Activated CD8-positive, alpha-beta T cell treated with anti-CD3 and anti-CD28 coated beads for 36 hours (primary cell): ENCODE measurements around the gene UGT1A7. TPM values are rescaled to one million over a fixed set of nuclear protein-coding genes. Genes with fewer than 3 reads are reported as not detected.
"Not testable (repeated sequence)": the region's sequence is repeated elsewhere in the genome, so short reads cannot be mapped to it uniquely, and the experiment has no call there.

Experiments
- ATAC-seq: fragments of 200-7000 bp; cut with Tn5 transposase; one replicate; pipeline ENCODE4 v1.10.0; 2021; ENCODE audit warnings: mild to moderate bottlenecking, moderate library complexity
- CTCF ChIA-PET: fragments of 350-600 bp; sonication (Branson Sonifier 250); formaldehyde crosslinking; loops from one replicate; lab custom pipeline; 2021; ENCODE audit warnings: antibody characterized with exemption; lab: Charles Lee
- POLR2A ChIA-PET: fragments of 350-600 bp; sonication (Branson Sonifier 250); formaldehyde crosslinking; loops from one replicate; lab custom pipeline; 2021; ENCODE audit warnings: antibody characterized with exemption; lab: Charles Lee
- DNase-seq: peaks from one replicate; pipeline ENCODE4 v3.0.0-alpha.2; 2020
- H3K27ac Mint-ChIP-seq: one replicate; pipeline ENCODE4 v1.8.0; 2021; ENCODE audit warnings: mild to moderate bottlenecking, mixed read lengths
- H3K27me3 Mint-ChIP-seq: one replicate; pipeline ENCODE4 v1.8.0; 2021; ENCODE audit warnings: mixed read lengths
- H3K36me3 Mint-ChIP-seq: one replicate; pipeline ENCODE4 v1.8.0; 2021; ENCODE audit warnings: low read depth, mixed read lengths
- H3K4me1 Mint-ChIP-seq: one replicate; pipeline ENCODE4 v1.8.0; 2021; ENCODE audit warnings: low read depth, mixed read lengths
- H3K4me3 Mint-ChIP-seq: one replicate; pipeline ENCODE4 v1.8.0; 2021; ENCODE audit warnings: mild to moderate bottlenecking, moderate library complexity, mixed read lengths
- H3K9me3 Mint-ChIP-seq: one replicate; pipeline ENCODE4 v1.8.0; 2021; ENCODE audit warnings: mixed read lengths
- CTCF ChIP-seq: fragments of 200-600 bp; IDR thresholded peaks from one replicate; pipeline ENCODE4 v1.8.0; 2022; ENCODE audit warnings: antibody characterized with exemption, mild to moderate bottlenecking
- intact Hi-C: fragments of 100-400 bp; cut with micrococcal nuclease; formaldehyde crosslinking; loops from one replicate; pipeline ENCODE4 v1.10.0; 2022
- total RNA-seq, 2 experiments: library from RNA; stranded (reverse); gene quantifications; one replicate each; pipeline ENCODE4 v1.2.3, GENCODE V29; 2021

UGT1A7 gene
- total RNA-seq, 2 experiments from 2014 or later, result not detected

- peaks cover 14% of the 10 kb centered on the region for H3K27me3 Mint-ChIP-seq
- no peaks in the 10 kb centered on the region for H3K4me1 Mint-ChIP-seq
- no peak for ATAC-seq
- DNase-seq, result no peak
- CTCF ChIA-PET, result no interaction called here
- TF ChIP-seq CTCF, result no peak
- no peak overlapping the region for H3K27ac Mint-ChIP-seq
- intact Hi-C loops, result no loop called here
- no peak overlapping the region for H3K4me3 Mint-ChIP-seq
- no peaks in the 10 kb centered on the region for H3K36me3 Mint-ChIP-seq
- POLR2A ChIA-PET, result no interaction called here
- H3K9me3 Mint-ChIP-seq, result peaks cover 7% of the 10 kb centered on the region
Measured at GRCh38 chr2:233650981-233651380, 30.7 kb upstream of the UGT1A7 start.

- Mint-ChIP-seq H3K27me3 (peaks cover 14% of the 10 kb centered on the region), H3K4me1 (no peaks in the 10 kb centered on the region), H3K27ac (no peak overlapping the region), H3K36me3 (no peaks in the 10 kb centered on the region), H3K4me3 (no peak overlapping the region), H3K9me3 (peaks cover 5% of the 10 kb centered on the region)
- ChIA-PET CTCF (no interaction called here), POLR2A (no interaction called here)
- ATAC-seq (no peak), DNase-seq (no peak)
- no peak for TF ChIP-seq CTCF
- intact Hi-C loops, result no loop called here
Measured at GRCh38 chr2:233651430-233651829, 30.3 kb upstream of the UGT1A7 start.

GRCh38 chr2:233654501-233654900, 27.2 kb upstream of the UGT1A7 start:
- no peaks in the 10 kb centered on the region for H3K9me3 Mint-ChIP-seq
- H3K4me1 Mint-ChIP-seq, result no peaks in the 10 kb centered on the region
- no peak overlapping the region for H3K27ac Mint-ChIP-seq
- H3K36me3 Mint-ChIP-seq, result no peaks in the 10 kb centered on the region
- POLR2A ChIA-PET, result no interaction called here
- DNase-seq (no peak), ATAC-seq (no peak)
- intact Hi-C loops, result no loop called here
- H3K27me3 Mint-ChIP-seq, result peaks cover 10% of the 10 kb centered on the region
- no peak for TF ChIP-seq CTCF
- CTCF ChIA-PET, result no interaction called here
- no peak overlapping the region for H3K4me3 Mint-ChIP-seq

GRCh38 chr2:233655043-233655442, 26.7 kb upstream of the UGT1A7 start:
- H3K4me1 Mint-ChIP-seq, result no peaks in the 10 kb centered on the region
- intact Hi-C loops, result no loop called here
- no peaks in the 10 kb centered on the region for H3K36me3 Mint-ChIP-seq
- ChIA-PET CTCF (no interaction called here), POLR2A (no interaction called here)
- no peak for ATAC-seq
- TF ChIP-seq CTCF, result no peak
- H3K27me3 Mint-ChIP-seq, result peaks cover 10% of the 10 kb centered on the region
- DNase-seq, result no peak
- H3K4me3 Mint-ChIP-seq, result no peak overlapping the region
- H3K9me3 Mint-ChIP-seq, result no peaks in the 10 kb centered on the region
- H3K27ac Mint-ChIP-seq, result no peak overlapping the region

- not testable (repeated sequence) for H3K27ac Mint-ChIP-seq
Measured at GRCh38 chr2:233655943-233656342, 25.8 kb upstream of the UGT1A7 start.

GRCh38 chr2:233656443-233656842, 25.3 kb upstream of the UGT1A7 start:
- no peaks in the 10 kb centered on the region for H3K36me3 Mint-ChIP-seq
- ChIA-PET POLR2A (no interaction called here), CTCF (no interaction called here)
- peak; percentile 24 for ATAC-seq
- H3K4me1 Mint-ChIP-seq, result no peaks in the 10 kb centered on the region
- TF ChIP-seq CTCF, result no peak
- peak; percentile 27 for DNase-seq
- no peak overlapping the region for H3K27ac Mint-ChIP-seq
- no peak overlapping the region for H3K4me3 Mint-ChIP-seq
- intact Hi-C loops, result no loop called here
- peaks cover 10% of the 10 kb centered on the region for H3K27me3 Mint-ChIP-seq
- no peaks in the 10 kb centered on the region for H3K9me3 Mint-ChIP-seq

More at GRCh38 chr2:233655943-233656342, 25.8 kb upstream of the UGT1A7 start:
- CTCF ChIA-PET, H3K4me3 Mint-ChIP-seq, intact Hi-C loops, ATAC-seq, H3K36me3 Mint-ChIP-seq, H3K4me1 Mint-ChIP-seq, DNase-seq, H3K9me3 Mint-ChIP-seq, POLR2A ChIA-PET: not testable (repeated sequence)
- peaks cover 10% of the 10 kb centered on the region for H3K27me3 Mint-ChIP-seq
